GM21367 (cell line): ENCODE data around the gene CMTM7.
A peak's percentile ranks its signal among the peaks of the same experiment; 100 is the strongest.

Source experiments
- ATAC-seq: cut with Tn5 transposase; IDR thresholded peaks from one replicate; pipeline ENCODE4 v1.9.1; 2021; ENCODE audit not compliant: unreplicated experiment

The CMTM7 gene

GRCh38 chr3:32435911-32436815 lies 44.5 kb downstream of the CMTM7 start:
- ATAC-seq: no peak

GRCh38 chr3:32436816-32437189 lies 45.1 kb downstream of the CMTM7 start:
- ATAC-seq: no peak

- ATAC-seq: no peak
These were observed 46.2 kb downstream of the CMTM7 start for GRCh38 chr3:32437896-32438295.

GRCh38 chr3:32438596-32439344 lies 47.1 kb downstream of the CMTM7 start:
- peak; percentile 96 for ATAC-seq

GRCh38 chr3:32439421-32439820 lies 47.8 kb downstream of the CMTM7 start:
- peak; percentile 11 for ATAC-seq

GRCh38 chr3:32440611-32441350 lies 49.1 kb downstream of the CMTM7 start:
- ATAC-seq: no peak

GRCh38 chr3:32442766-32443165 lies 51.1 kb downstream of the CMTM7 start:
- no peak for ATAC-seq

- ATAC-seq: no peak
These were observed 51.8 kb downstream of the CMTM7 start for GRCh38 chr3:32443478-32443877.

- no peak for ATAC-seq
These were observed 56.3 kb downstream of the CMTM7 start for GRCh38 chr3:32447865-32448400.

GRCh38 chr3:32448686-32449474 lies 57.2 kb downstream of the CMTM7 start:
- ATAC-seq: no peak

- ATAC-seq: no peak
These were observed 58.0 kb downstream of the CMTM7 start for GRCh38 chr3:32449691-32450090.

GRCh38 chr3:32450426-32450825 lies 58.8 kb downstream of the CMTM7 start:
- no peak for ATAC-seq

- ATAC-seq: no peak
These were observed 59.5 kb downstream of the CMTM7 start for GRCh38 chr3:32450992-32451659.

GRCh38 chr3:32452009-32452408 lies 60.4 kb downstream of the CMTM7 start:
- no peak for ATAC-seq

- no peak for ATAC-seq
These were observed 61.7 kb downstream of the CMTM7 start for GRCh38 chr3:32453346-32453745.

- no peak for ATAC-seq
These were observed 62.5 kb downstream of the CMTM7 start for GRCh38 chr3:32454111-32454510.

GRCh38 chr3:32454731-32455608 lies 63.3 kb downstream of the CMTM7 start:
- no peak for ATAC-seq

GRCh38 chr3:32455609-32456428 lies 64.2 kb downstream of the CMTM7 start:
- ATAC-seq: no peak
